ENCODE data around the gene DNHD1. TPM values are rescaled to one million over a fixed set of nuclear protein-coding genes. Genes with fewer than 3 reads are reported as not detected.

DNHD1 gene
- total RNA-seq, 1 experiment from 2014 or later: 13.9 TPM

DNA sequence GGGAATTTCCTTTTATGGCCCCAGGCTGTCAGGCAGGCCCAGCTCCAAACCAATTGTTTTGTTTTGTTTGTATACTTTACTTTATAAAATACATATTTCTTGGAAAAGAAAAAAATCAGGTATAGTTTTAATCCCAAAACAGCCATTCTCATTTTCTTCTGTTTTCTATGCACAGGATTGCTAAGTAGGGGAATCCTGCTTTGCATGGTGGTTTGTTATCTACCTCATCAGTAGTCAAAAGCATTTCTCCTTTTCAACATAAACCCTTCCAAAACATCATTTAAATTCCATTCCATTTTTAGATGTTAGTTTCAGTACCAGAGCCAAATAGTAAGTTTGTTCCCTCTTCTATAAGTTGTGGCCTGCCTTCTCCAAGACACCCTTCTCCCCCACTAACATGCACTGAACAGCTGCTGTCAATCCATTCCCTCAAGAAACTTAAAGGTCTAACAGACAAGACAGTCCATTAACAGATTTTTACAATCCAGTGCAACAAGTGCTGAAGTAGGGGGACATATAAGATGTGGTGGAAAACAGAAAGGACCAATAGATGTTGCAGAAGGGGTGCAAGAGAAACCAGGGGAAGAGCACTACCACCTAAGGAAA, 110.2 kb downstream of the DNHD1 start:
- Histone ChIP-seq H3K36me3 (ENCODE audit: low read depth) (peaks cover 4% of the 10 kb centered on the region; the same call in 1 of the 2 replicates), H3K4me3 (no peak overlapping the region), H3F3A (ENCODE audit: insufficient read depth, low read depth) (peaks cover 18% of the 10 kb centered on the region), H4K20me1 (ENCODE audit: insufficient read depth) (no peaks in the 10 kb centered on the region), H2AFZ (no peak overlapping the region), H3K27ac (peak overlapping the region; percentile 50), H3K79me2 (ENCODE audit: low read depth) (peaks cover 46% of the 10 kb centered on the region), H3K4me1 (replicated peaks; ENCODE audit: insufficient read depth) (peaks cover 28% of the 10 kb centered on the region), H3K4me2 (peak overlapping the region; percentile 64), H3K9me3 (ENCODE audit: insufficient read depth, low read depth) (no peaks in the 10 kb centered on the region), H3K27me3 (ENCODE audit: insufficient read depth, low read depth) (no peaks in the 10 kb centered on the region), H3K9me2 (ENCODE audit: insufficient read depth) (no peaks in the 10 kb centered on the region)
- no TSS peak for BruUV-seq (replicated peaks)
- ChIA-PET POLR2A (ENCODE audit: unreplicated experiment) (interaction anchor here (0.7 kb wide), 2 partner anchors 87 to 126 kb away, joined by 3 to 4 read pairs; partner anchors contain the start of gene ARFIP2), CTCF (no interaction called here)
- no peak for DNase-seq
- TF ChIP-seq, protein P1, sequence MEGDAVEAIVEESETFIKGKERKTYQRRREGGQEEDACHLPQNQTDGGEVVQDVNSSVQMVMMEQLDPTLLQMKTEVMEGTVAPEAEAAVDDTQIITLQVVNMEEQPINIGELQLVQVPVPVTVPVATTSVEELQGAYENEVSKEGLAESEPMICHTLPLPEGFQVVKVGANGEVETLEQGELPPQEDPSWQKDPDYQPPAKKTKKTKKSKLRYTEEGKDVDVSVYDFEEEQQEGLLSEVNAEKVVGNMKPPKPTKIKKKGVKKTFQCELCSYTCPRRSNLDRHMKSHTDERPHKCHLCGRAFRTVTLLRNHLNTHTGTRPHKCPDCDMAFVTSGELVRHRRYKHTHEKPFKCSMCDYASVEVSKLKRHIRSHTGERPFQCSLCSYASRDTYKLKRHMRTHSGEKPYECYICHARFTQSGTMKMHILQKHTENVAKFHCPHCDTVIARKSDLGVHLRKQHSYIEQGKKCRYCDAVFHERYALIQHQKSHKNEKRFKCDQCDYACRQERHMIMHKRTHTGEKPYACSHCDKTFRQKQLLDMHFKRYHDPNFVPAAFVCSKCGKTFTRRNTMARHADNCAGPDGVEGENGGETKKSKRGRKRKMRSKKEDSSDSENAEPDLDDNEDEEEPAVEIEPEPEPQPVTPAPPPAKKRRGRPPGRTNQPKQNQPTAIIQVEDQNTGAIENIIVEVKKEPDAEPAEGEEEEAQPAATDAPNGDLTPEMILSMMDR (conservative IDR thresholded peaks at IDR 0.05): no peak
- TF ChIP-seq EZH2 (IDR thresholded peaks at IDR 0.05; ENCODE audit: low read depth): no peak
- intact Hi-C loops (cut with micrococcal nuclease; ENCODE audit: unreplicated experiment): loop anchor here (10.0 kb wide), 1 partner anchor 132 kb away; the partner anchor contains the start of gene TRIM3

DNA sequence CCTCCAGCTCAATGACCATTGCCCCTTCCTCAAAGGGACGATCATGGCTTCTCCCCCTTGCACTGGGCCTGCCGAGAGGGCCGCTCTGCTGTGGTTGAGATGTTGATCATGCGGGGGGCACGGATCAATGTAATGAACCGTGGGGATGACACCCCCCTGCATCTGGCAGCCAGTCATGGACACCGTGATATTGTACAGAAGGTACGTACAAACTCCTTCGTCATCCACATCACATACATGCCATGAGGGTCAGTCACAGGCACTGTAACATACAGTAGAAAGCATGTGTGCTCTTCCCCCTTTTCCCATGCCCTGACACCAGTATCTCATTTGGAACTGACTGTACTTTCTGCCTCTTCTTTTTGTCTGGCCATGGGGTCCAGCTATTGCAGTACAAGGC, 110.9 kb downstream of the DNHD1 start:
- TF ChIP-seq, protein P1 (conservative IDR thresholded peaks at IDR 0.05): no peak
- no peaks in the 10 kb centered on the region for H3K9me3 ChIP-seq (ENCODE audit: insufficient read depth, low read depth)
- no peak overlapping the region for H3K27ac ChIP-seq
- no peak overlapping the region for H3K4me2 ChIP-seq
- H3K9me2 ChIP-seq (ENCODE audit: insufficient read depth): no peaks in the 10 kb centered on the region
- peaks cover 4% of the 10 kb centered on the region; the same call in 1 of the 2 replicates for H3K36me3 ChIP-seq (ENCODE audit: low read depth)
- H3F3A ChIP-seq (ENCODE audit: insufficient read depth, low read depth): peaks cover 25% of the 10 kb centered on the region
- no peaks in the 10 kb centered on the region for H3K27me3 ChIP-seq (ENCODE audit: insufficient read depth, low read depth)
- no peak for DNase-seq
- H2AFZ ChIP-seq: no peak overlapping the region
- no peak overlapping the region for H3K4me3 ChIP-seq
- BruUV-seq (replicated peaks): no TSS peak
- peaks cover 29% of the 10 kb centered on the region for H3K4me1 ChIP-seq (replicated peaks; ENCODE audit: insufficient read depth)
- H4K20me1 ChIP-seq (ENCODE audit: insufficient read depth): no peaks in the 10 kb centered on the region
- CTCF ChIA-PET: no interaction called here
- peaks cover 39% of the 10 kb centered on the region for H3K79me2 ChIP-seq (ENCODE audit: low read depth)
- POLR2A ChIA-PET (ENCODE audit: unreplicated experiment): no interaction called here
- intact Hi-C loops (cut with micrococcal nuclease; ENCODE audit: unreplicated experiment): loop anchor here (10.0 kb wide), 1 partner anchor 133 kb away; the partner anchor contains the start of gene TRIM3

- no TSS peak for BruUV-seq (replicated peaks)
- no peaks in the 10 kb centered on the region for H3K9me2 ChIP-seq (ENCODE audit: insufficient read depth)
Observed at GRCh38 chr11:6608726-6609501, 111.8 kb downstream of the DNHD1 start.

More at GRCh38 chr11:6608726-6609501, 111.8 kb downstream of the DNHD1 start:
- Histone ChIP-seq H3K9me3 (ENCODE audit: insufficient read depth, low read depth) (no peaks in the 10 kb centered on the region), H3K4me2 (no peak overlapping the region), H3K36me3 (ENCODE audit: low read depth) (peaks cover 4% of the 10 kb centered on the region; the same call in 1 of the 2 replicates), H3K79me2 (ENCODE audit: low read depth) (peaks cover 33% of the 10 kb centered on the region), H3F3A (ENCODE audit: insufficient read depth, low read depth) (peaks cover 26% of the 10 kb centered on the region), H3K4me1 (replicated peaks; ENCODE audit: insufficient read depth) (peaks cover 35% of the 10 kb centered on the region), H2AFZ (no peak overlapping the region), H3K4me3 (no peak overlapping the region), H3K27ac (no peak overlapping the region), H4K20me1 (ENCODE audit: insufficient read depth) (no peaks in the 10 kb centered on the region), H3K27me3 (ENCODE audit: insufficient read depth, low read depth) (no peaks in the 10 kb centered on the region)
- intact Hi-C loops (cut with micrococcal nuclease; ENCODE audit: unreplicated experiment): loop anchor here (10.0 kb wide), 1 partner anchor 134 kb away; the partner anchor contains the start of gene TRIM3
- CTCF ChIA-PET: no interaction called here
- POLR2A ChIA-PET (ENCODE audit: unreplicated experiment): no interaction called here
- no peak for DNase-seq
- TF ChIP-seq, protein P1 (conservative IDR thresholded peaks at IDR 0.05): no peak
- TF ChIP-seq EZH2 (IDR thresholded peaks at IDR 0.05; ENCODE audit: low read depth): no peak

Data from PC-9 (cell line).